Measurements from ENCODE around the gene PPARG.
"Not testable (repeated sequence)": the region's sequence is repeated elsewhere in the genome, so short reads cannot be mapped to it uniquely, and the experiment has no call there.

Gene PPARG

GRCh38 chr3:12371525-12372140 lies 82.8 kb downstream of the PPARG start:
- no peak overlapping the region for H3K4me3 ChIP-seq
- in situ Hi-C loops (cut with MboI; ENCODE audit: low sequenced_read_pairs), result no loop called here

GRCh38 chr3:12372741-12373280 lies 83.9 kb downstream of the PPARG start:
- H3K9me3 ChIP-seq, result no peaks in the 10 kb centered on the region
- in situ Hi-C loops (cut with MboI; ENCODE audit: low sequenced_read_pairs), result no loop called here
- H3K27me3 ChIP-seq (ENCODE audit: low read depth), result no peaks in the 10 kb centered on the region
- no peaks in the 10 kb centered on the region for H3K36me3 ChIP-seq (replicated peaks)
- no peak overlapping the region for H3K4me3 ChIP-seq
- no peaks in the 10 kb centered on the region for H3K4me1 ChIP-seq
- no peak for DNase-seq (ENCODE audit: low spot score in 2 of 2)

More at GRCh38 chr3:12371525-12372140, 82.8 kb downstream of the PPARG start:
- Histone ChIP-seq H3K9me3 (no peaks in the 10 kb centered on the region), H3K36me3 (replicated peaks) (no peaks in the 10 kb centered on the region), H3K27me3 (ENCODE audit: low read depth) (no peaks in the 10 kb centered on the region), H3K4me1 (no peaks in the 10 kb centered on the region)
- no peak for DNase-seq (ENCODE audit: low spot score in 2 of 2)

DNA sequence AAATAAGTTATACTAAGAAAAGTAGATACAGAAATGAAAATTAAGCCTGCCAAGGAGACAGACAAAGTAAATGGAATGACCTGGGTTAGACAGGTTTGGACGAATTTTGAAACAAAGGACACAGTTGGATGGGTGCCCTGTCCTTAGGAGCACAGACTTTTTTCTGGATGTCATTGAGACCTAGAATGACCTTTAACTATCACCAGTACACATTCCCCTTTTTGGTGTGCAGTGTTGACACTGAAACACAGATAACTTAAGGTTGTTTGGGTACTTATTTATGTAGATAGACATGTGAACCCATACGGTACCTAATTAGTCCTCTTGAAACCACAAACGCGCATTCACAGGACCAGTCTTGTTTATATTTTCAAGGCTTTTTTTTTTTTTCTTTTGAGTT lies 86.7 kb downstream of the PPARG start:
- Histone ChIP-seq H3K4me3 (no peak overlapping the region), H3K27me3 (ENCODE audit: low read depth) (no peaks in the 10 kb centered on the region), H3K4me1 (no peaks in the 10 kb centered on the region), H3K36me3 (replicated peaks) (no peaks in the 10 kb centered on the region), H3K9me3 (no peaks in the 10 kb centered on the region)
- in situ Hi-C loops (cut with MboI; ENCODE audit: low sequenced_read_pairs), result no loop called here
- DNase-seq (ENCODE audit: low spot score in 2 of 2), result no peak

DNA sequence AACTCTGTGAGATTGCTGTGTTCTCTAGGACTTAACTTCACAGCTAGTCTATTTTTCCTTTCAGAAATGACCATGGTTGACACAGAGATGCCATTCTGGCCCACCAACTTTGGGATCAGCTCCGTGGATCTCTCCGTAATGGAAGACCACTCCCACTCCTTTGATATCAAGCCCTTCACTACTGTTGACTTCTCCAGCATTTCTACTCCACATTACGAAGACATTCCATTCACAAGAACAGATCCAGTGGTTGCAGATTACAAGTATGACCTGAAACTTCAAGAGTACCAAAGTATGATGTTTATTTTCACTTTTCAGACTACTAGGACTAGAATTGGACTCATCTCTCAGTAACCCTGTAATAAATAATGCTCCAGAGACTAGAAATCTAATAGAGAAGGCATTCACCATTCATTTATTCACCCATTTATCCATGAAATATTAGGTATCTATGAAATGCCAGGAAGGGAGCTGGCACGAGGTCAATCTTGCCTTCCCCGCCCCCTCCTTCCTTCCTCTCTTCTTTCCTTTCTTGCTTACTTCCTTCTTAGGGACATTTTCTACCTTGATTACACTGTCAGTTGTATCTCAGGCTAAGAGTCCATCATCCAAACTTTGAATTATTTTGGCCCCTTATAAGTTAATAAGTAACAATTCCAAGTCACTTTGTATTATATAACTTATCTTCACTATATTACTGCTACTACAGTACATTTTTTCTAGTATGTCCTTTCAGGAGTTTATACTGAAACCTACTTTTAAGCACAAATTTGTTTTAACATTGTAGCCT lies 91.0 kb downstream of the PPARG start:
- no peak for DNase-seq (ENCODE audit: low spot score in 2 of 2)
- Histone ChIP-seq H3K4me1 (no peaks in the 10 kb centered on the region), H3K36me3 (replicated peaks) (no peaks in the 10 kb centered on the region), H3K9me3 (no peaks in the 10 kb centered on the region), H3K4me3 (no peak overlapping the region), H3K27me3 (ENCODE audit: low read depth) (no peaks in the 10 kb centered on the region)
- in situ Hi-C loops (cut with MboI; ENCODE audit: low sequenced_read_pairs), result no loop called here

DNA sequence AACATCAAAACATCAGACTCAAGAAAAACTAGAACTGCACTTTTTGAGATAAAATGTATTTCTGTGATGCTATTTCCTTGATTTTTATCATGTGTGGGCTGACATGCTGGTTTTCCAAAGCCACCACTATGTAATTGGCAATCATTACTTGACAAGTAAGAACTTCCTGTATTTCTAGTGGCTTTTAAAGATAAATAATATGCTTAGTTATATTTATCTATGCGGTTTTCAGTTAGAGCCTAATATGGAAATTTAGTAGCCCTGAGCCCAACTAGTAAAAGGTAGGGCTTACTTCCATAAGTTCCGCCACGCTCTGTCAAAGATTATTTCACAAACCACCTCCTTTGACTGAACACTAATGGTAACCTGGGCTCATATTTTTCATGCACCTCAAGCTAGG lies 91.6 kb downstream of the PPARG start:
- H3K9me3 ChIP-seq, result no peaks in the 10 kb centered on the region
- H3K27me3 ChIP-seq (ENCODE audit: low read depth), result no peaks in the 10 kb centered on the region
- in situ Hi-C loops (cut with MboI; ENCODE audit: low sequenced_read_pairs), result no loop called here
- H3K4me1 ChIP-seq, result no peaks in the 10 kb centered on the region
- DNase-seq (ENCODE audit: low spot score in 2 of 2), result no peak
- no peak overlapping the region for H3K4me3 ChIP-seq
- H3K36me3 ChIP-seq (replicated peaks), result no peaks in the 10 kb centered on the region

- no peaks in the 10 kb centered on the region for H3K36me3 ChIP-seq (replicated peaks)
- H3K4me1 ChIP-seq, result no peaks in the 10 kb centered on the region
- H3K9me3 ChIP-seq, result no peaks in the 10 kb centered on the region
- H3K27me3 ChIP-seq (ENCODE audit: low read depth), result no peaks in the 10 kb centered on the region
- no peak for DNase-seq (ENCODE audit: low spot score in 2 of 2)
- no peak overlapping the region for H3K4me3 ChIP-seq
- in situ Hi-C loops (cut with MboI; ENCODE audit: low sequenced_read_pairs), result no loop called here
Measured at GRCh38 chr3:12381199-12381598, 92.3 kb downstream of the PPARG start.

DNA sequence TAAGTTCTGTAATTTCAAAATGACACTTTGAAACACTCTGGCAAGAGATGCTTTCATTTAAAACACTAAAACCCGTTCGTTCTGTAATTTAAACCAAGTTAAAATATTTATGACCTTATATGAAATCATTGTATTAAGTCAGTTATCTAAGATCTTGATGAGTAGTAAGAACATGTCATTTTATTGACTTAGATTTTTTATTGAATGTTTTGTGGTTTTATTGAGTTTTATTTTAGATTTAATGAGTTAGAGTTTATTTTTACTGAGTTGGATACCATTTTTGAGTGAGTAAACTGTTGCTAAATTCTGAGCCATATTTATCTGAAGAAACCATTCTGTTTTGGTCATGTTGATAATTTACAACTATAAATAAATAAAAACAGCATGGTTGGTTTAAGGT lies 94.3 kb downstream of the PPARG start:
- no peak overlapping the region for H3K4me3 ChIP-seq
- H3K27me3 ChIP-seq (ENCODE audit: low read depth), result no peaks in the 10 kb centered on the region
- H3K4me1 ChIP-seq, result no peaks in the 10 kb centered on the region
- DNase-seq (ENCODE audit: low spot score in 2 of 2), result no peak
- no peaks in the 10 kb centered on the region for H3K36me3 ChIP-seq (replicated peaks)
- no peaks in the 10 kb centered on the region for H3K9me3 ChIP-seq
- in situ Hi-C loops (cut with MboI; ENCODE audit: low sequenced_read_pairs), result no loop called here

DNA sequence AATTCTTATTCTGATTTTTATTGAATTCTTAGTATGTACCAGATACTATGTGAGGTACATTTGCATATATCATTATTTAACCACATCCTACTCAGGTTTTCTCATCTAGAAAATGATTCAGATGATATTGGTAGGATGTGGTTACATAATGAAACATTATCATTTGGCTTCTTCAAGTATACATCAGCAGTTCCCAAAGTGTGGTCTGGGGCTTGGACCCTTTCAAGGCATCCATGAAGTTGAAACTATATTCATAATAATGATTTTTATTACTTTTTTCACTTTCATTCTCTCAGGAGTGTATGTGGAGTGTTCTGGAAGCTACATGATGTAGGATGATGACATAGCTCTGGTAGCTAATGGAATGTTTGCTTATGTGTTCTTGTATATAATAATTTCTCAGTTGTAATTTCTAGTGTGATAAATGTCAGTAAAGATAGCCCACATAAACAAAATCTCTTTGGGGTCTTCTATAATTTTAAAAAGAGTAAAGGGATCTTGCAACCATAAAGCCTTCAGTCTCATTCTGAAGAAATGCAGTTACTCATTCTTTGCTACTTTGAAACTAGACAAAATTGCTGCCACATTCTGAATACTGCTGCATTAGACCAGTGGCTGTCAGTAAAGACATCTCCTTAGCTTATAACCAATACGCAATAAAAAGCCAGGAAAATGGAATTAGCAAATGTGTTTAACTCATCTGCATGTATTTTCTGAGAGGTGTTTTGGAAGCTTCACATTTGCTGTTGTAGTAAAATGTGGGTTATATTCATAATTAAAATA lies 95.8 kb downstream of the PPARG start:
- H3K27me3 ChIP-seq (ENCODE audit: low read depth), result no peaks in the 10 kb centered on the region
- no peaks in the 10 kb centered on the region for H3K4me1 ChIP-seq
- H3K4me3 ChIP-seq, result no peak overlapping the region
- H3K9me3 ChIP-seq, result no peaks in the 10 kb centered on the region
- in situ Hi-C loops (cut with MboI; ENCODE audit: low sequenced_read_pairs), result no loop called here
- no peak for DNase-seq (ENCODE audit: low spot score in 2 of 2)
- H3K36me3 ChIP-seq (replicated peaks), result no peaks in the 10 kb centered on the region

- H3K9me3 ChIP-seq; H3K4me3 ChIP-seq; H3K36me3 ChIP-seq (replicated peaks); H3K27me3 ChIP-seq (ENCODE audit: low read depth); H3K4me1 ChIP-seq; in situ Hi-C loops (cut with MboI; ENCODE audit: low sequenced_read_pairs); DNase-seq (ENCODE audit: low spot score in 2 of 2): not testable (repeated sequence)
Measured at GRCh38 chr3:12386514-12387291, 97.8 kb downstream of the PPARG start.

GRCh38 chr3:12388185-12388584 lies 99.3 kb downstream of the PPARG start:
- H3K4me1 ChIP-seq, result no peaks in the 10 kb centered on the region
- no peaks in the 10 kb centered on the region for H3K27me3 ChIP-seq (ENCODE audit: low read depth)
- no peak overlapping the region for H3K4me3 ChIP-seq
- no peak for DNase-seq (ENCODE audit: low spot score in 2 of 2)
- in situ Hi-C loops (cut with MboI; ENCODE audit: low sequenced_read_pairs), result no loop called here
- H3K9me3 ChIP-seq, result no peaks in the 10 kb centered on the region
- H3K36me3 ChIP-seq (replicated peaks), result no peaks in the 10 kb centered on the region

DNA sequence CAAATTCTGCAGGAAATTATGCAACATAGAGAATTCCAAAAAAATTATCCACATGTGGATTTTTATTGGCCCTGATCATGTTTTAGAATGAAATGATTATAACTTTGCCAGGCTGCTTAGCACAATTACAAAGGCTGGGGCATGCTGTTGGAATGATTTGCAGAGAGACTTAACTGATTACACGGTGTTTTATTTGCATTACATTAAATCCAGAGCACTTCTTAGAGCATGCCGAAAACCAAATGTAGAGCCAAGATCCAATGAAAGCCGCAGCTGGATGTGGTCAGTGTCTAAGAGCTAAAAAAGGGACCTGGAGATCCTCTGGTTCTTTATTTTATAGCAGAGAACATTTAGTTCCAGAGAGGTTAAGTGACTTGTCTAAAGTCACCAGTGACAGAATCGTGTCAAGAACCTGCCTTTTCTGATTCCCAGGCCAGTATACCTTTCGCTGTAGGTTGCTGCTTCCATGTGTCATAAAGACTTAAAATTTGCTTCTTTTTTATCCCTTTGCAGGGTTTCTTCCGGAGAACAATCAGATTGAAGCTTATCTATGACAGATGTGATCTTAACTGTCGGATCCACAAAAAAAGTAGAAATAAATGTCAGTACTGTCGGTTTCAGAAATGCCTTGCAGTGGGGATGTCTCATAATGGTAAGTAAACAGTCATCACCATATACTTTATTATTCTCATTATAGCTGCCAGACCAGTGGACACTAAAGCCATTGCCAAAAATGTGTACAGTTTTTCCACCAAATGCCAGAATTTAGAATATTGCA lies 103.4 kb downstream of the PPARG start:
- in situ Hi-C loops (cut with MboI; ENCODE audit: low sequenced_read_pairs), result no loop called here
- H3K9me3 ChIP-seq, result no peaks in the 10 kb centered on the region
- DNase-seq (ENCODE audit: low spot score in 2 of 2), result no peak
- H3K4me1 ChIP-seq, result no peaks in the 10 kb centered on the region
- no peaks in the 10 kb centered on the region for H3K36me3 ChIP-seq (replicated peaks)
- no peak overlapping the region for H3K4me3 ChIP-seq
- no peaks in the 10 kb centered on the region for H3K27me3 ChIP-seq (ENCODE audit: low read depth)

GRCh38 chr3:12393894-12394293 lies 105.0 kb downstream of the PPARG start:
- H3K27me3 ChIP-seq (ENCODE audit: low read depth), result no peaks in the 10 kb centered on the region
- H3K4me3 ChIP-seq, result no peak overlapping the region
- in situ Hi-C loops (cut with MboI; ENCODE audit: low sequenced_read_pairs), result no loop called here
- H3K4me1 ChIP-seq, result no peaks in the 10 kb centered on the region
- no peak for DNase-seq (ENCODE audit: low spot score in 2 of 2)
- H3K9me3 ChIP-seq, result no peaks in the 10 kb centered on the region
- no peaks in the 10 kb centered on the region for H3K36me3 ChIP-seq (replicated peaks)
